ENCODE measurements around the gene FRMD6.

- TF ChIP-seq EZH2phosphoT487 (IDR thresholded peaks at IDR 0.05): no peak
- no peak for TF ChIP-seq CTCF (IDR thresholded peaks at IDR 0.05)
Observed at GRCh38 chr14:51621654-51622053, 30.1 kb upstream of the FRMD6 start.

All from neural progenitor cell (in vitro differentiated cells).